GM23248 (cell line): Measurements from ENCODE around the gene ZSCAN5B.

ENCODE experiments used
- EZH2 ChIP-seq: fragments of 200-600 bp; sonication (generic); IDR thresholded peaks from 2 replicates; pipeline ENCODE4 v1.6.1; 2018; ENCODE audit warnings: antibody characterized with exemption, mild to moderate bottlenecking; ENCODE audit not compliant: insufficient read depth, poor library complexity, severe bottlenecking
- EZH2phosphoT487 ChIP-seq: fragments of 200-600 bp; sonication (generic); IDR thresholded peaks from 2 replicates; pipeline ENCODE4 v1.6.1; 2018; ENCODE audit warnings: antibody characterized with exemption, moderate library complexity, mild to moderate bottlenecking, low read depth; ENCODE audit not compliant: insufficient read depth

DNA sequence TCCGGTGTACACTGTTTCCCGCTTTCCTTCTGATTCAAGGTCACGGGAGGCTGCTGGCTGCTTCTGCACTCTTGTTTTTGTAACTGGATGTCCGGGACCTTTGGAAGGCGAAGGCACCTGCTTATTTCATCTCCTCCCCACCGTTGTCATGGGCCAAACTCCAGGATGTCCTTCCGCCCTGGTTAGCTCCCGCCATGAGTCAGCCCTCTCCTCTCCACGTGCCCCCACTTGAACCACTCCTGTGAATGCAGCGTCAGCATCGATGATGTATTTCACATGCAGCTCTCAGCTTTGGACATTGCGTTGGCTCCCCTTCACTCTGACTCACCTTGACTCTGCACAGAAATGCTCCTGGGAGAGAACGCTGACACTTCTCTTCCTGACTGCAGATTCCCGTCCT, 27.3 kb downstream of the ZSCAN5B start:
- TF ChIP-seq EZH2phosphoT487 (no peak), EZH2 (no peak)
